Measurements from ENCODE around the gene SLC24A3. TPM values are rescaled to one million over a fixed set of nuclear protein-coding genes. Genes with fewer than 3 reads are reported as not detected.
A peak's percentile ranks its signal among the peaks of the same experiment; 100 is the strongest.

The SLC24A3 gene
- total RNA-seq, 1 experiment from 2014 or later: not detected

DNA sequence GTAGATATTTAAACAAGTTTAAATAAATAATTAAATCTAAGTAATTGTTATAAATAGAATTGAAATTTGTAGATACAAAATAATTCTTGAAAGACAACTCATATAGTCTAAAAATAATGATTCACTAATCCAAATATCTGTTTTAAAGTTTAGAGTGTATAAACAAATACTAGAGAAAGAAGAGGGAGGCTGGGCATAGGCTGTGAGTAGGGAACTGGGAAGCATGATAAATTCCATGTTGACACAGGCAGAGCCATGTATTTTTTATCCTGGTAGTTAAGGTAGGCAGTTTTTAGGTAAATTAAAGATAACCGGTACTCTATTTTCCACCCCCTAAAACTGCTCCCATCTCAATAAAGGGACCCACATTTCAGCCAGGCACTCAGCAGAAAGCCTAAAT lies 534.0 kb downstream of the SLC24A3 start:
- Histone ChIP-seq H3K4me3 (ENCODE audit: low read depth in 2 of 2, low read length in 2 of 2) (no peak overlapping the region), H3K4me1 (ENCODE audit: control insufficient read depth, insufficient read depth, low read length) (no peaks in the 10 kb centered on the region), H3K27me3 (ENCODE audit: control insufficient read depth, insufficient read depth, low read length) (no peaks in the 10 kb centered on the region), H3K27ac (ENCODE audit: low read length) (no peak overlapping the region), H3K36me3 (ENCODE audit: control insufficient read depth, insufficient read depth, low read length) (no peaks in the 10 kb centered on the region), H3K9me3 (ENCODE audit: control insufficient read depth, insufficient read depth, low read depth, low read length) (peaks cover 4% of the 10 kb centered on the region; the same call in 1 of the 2 replicates)
- ATAC-seq (no peak), DNase-seq (ENCODE audit: low read depth, low spot score) (no peak)
- POLR2A ChIA-PET: no interaction called here
- TF ChIP-seq POLR2AphosphoS5 (IDR thresholded peaks at IDR 0.05; ENCODE audit: low read depth, low read length): no peak
- no peak for TF ChIP-seq SIN3A (IDR thresholded peaks at IDR 0.05; ENCODE audit: borderline replicate concordance, insufficient read depth, low read depth, low read length)
- no peak for TF ChIP-seq CTCF (IDR thresholded peaks at IDR 0.05)
- TF ChIP-seq TCF7L2 (IDR thresholded peaks at IDR 0.05; ENCODE audit: low read depth, low read length): no peak
- no peak for TF ChIP-seq REST (IDR thresholded peaks at IDR 0.05; ENCODE audit: insufficient read depth in 1 of 2, low read depth in 2 of 2, low read length in 1 of 2)
- no TSS peak for BruUV-seq (replicated peaks)
- CTCF ChIA-PET: no interaction called here
- in situ Hi-C loops (cut with HindIII; ENCODE audit: low pct_unique_long_range_greater_than_20kb, low sequenced_read_pairs) (no loop called here), intact Hi-C loops (cut with micrococcal nuclease; ENCODE audit: unreplicated experiment) (no loop called here)

- H3K4me3 ChIP-seq (ENCODE audit: low read depth in 2 of 2, low read length in 2 of 2): no peak overlapping the region
- ChIA-PET CTCF (no interaction called here), POLR2A (no interaction called here)
- intact Hi-C loops (cut with micrococcal nuclease; ENCODE audit: unreplicated experiment): no loop called here
- BruUV-seq (replicated peaks): no TSS peak
- TF ChIP-seq POLR2AphosphoS5 (IDR thresholded peaks at IDR 0.05; ENCODE audit: low read depth, low read length) (no peak), REST (IDR thresholded peaks at IDR 0.05; ENCODE audit: insufficient read depth in 1 of 2, low read depth in 2 of 2, low read length in 1 of 2) (peak in 1 of 2 experiments; percentile 54; a peak in 2 of 4 replicates)
- ATAC-seq (no peak), DNase-seq (ENCODE audit: low read depth, low spot score) (no peak)
- H3K27ac ChIP-seq (ENCODE audit: low read length): no peak overlapping the region
- no peaks in the 10 kb centered on the region for H3K36me3 ChIP-seq (ENCODE audit: control insufficient read depth, insufficient read depth, low read length)
- in situ Hi-C loops (cut with HindIII; ENCODE audit: low pct_unique_long_range_greater_than_20kb, low sequenced_read_pairs): no loop called here
- H3K9me3 ChIP-seq (ENCODE audit: control insufficient read depth, insufficient read depth, low read depth, low read length): peaks cover 4% of the 10 kb centered on the region; the same call in 1 of the 2 replicates
- H3K27me3 ChIP-seq (ENCODE audit: control insufficient read depth, insufficient read depth, low read length): no peaks in the 10 kb centered on the region
- H3K4me1 ChIP-seq (ENCODE audit: control insufficient read depth, insufficient read depth, low read length): no peaks in the 10 kb centered on the region
These were observed 535.5 kb downstream of the SLC24A3 start for GRCh38 chr20:19747903-19748302.

Measured in Panc1 (cell line).